ENCODE results near the gene WNK2. TPM values are rescaled to one million over a fixed set of nuclear protein-coding genes. Genes with fewer than 3 reads are reported as not detected.
"Not testable (repeated sequence)": the region's sequence is repeated elsewhere in the genome, so short reads cannot be mapped to it uniquely, and the experiment has no call there.

The WNK2 gene
- total RNA-seq, 2 donors from 2014 or later: 2.6 to 3.8 TPM

GRCh38 chr9:93318480-93318879 lies 134.5 kb downstream of the WNK2 start:
- Mint-ChIP-seq H3K36me3 (no peaks in the 10 kb centered on the region), H3K9me3 (no peaks in the 10 kb centered on the region), H3K27ac (no peak overlapping the region)
- ATAC-seq: no peak
- DNase-seq (ENCODE audit: low spot score in 2 of 2): no peak

GRCh38 chr9:93319301-93319991 lies 135.5 kb downstream of the WNK2 start:
- no peak overlapping the region for H3K27ac Mint-ChIP-seq
- H3K9me3 Mint-ChIP-seq: no peaks in the 10 kb centered on the region
- DNase-seq (ENCODE audit: low spot score in 2 of 2): no peak
- ATAC-seq: no peak
- H3K36me3 Mint-ChIP-seq: no peaks in the 10 kb centered on the region

- Mint-ChIP-seq H3K9me3 (no peaks in the 10 kb centered on the region), H3K27ac (no peak overlapping the region), H3K36me3 (no peaks in the 10 kb centered on the region)
- ATAC-seq (no peak), DNase-seq (ENCODE audit: low spot score in 2 of 2) (no peak)
Observed at GRCh38 chr9:93319992-93320500, 136.1 kb downstream of the WNK2 start.

GRCh38 chr9:93320591-93321219 lies 136.8 kb downstream of the WNK2 start:
- no peak for ATAC-seq
- DNase-seq (ENCODE audit: low spot score in 2 of 2): no peak
- Mint-ChIP-seq H3K27ac (no peak overlapping the region), H3K36me3 (no peaks in the 10 kb centered on the region), H3K9me3 (no peaks in the 10 kb centered on the region)

GRCh38 chr9:93321220-93321610 lies 137.3 kb downstream of the WNK2 start:
- ATAC-seq (no peak), DNase-seq (ENCODE audit: low spot score in 2 of 2) (no peak)
- H3K36me3 Mint-ChIP-seq: no peaks in the 10 kb centered on the region
- H3K9me3 Mint-ChIP-seq: no peaks in the 10 kb centered on the region
- H3K27ac Mint-ChIP-seq: no peak overlapping the region

GRCh38 chr9:93323446-93323954 lies 139.6 kb downstream of the WNK2 start:
- H3K9me3 Mint-ChIP-seq; ATAC-seq; H3K36me3 Mint-ChIP-seq; H3K27ac Mint-ChIP-seq; DNase-seq (ENCODE audit: low spot score in 2 of 2): not testable (repeated sequence)

- Mint-ChIP-seq H3K27ac (no peak overlapping the region), H3K36me3 (no peaks in the 10 kb centered on the region), H3K9me3 (no peaks in the 10 kb centered on the region)
- ATAC-seq (no peak), DNase-seq (ENCODE audit: low spot score in 2 of 2) (no peak)
Observed at GRCh38 chr9:93324191-93324834, 140.4 kb downstream of the WNK2 start.

GRCh38 chr9:93325307-93326035 lies 141.5 kb downstream of the WNK2 start:
- no peak for DNase-seq (ENCODE audit: low spot score in 2 of 2)
- no peaks in the 10 kb centered on the region for H3K9me3 Mint-ChIP-seq
- no peak for ATAC-seq
- H3K36me3 Mint-ChIP-seq: no peaks in the 10 kb centered on the region
- no peak overlapping the region for H3K27ac Mint-ChIP-seq

- Mint-ChIP-seq H3K27ac (no peak overlapping the region), H3K36me3 (no peaks in the 10 kb centered on the region), H3K9me3 (no peaks in the 10 kb centered on the region)
- ATAC-seq (no peak), DNase-seq (ENCODE audit: low spot score in 2 of 2) (no peak)
Observed at GRCh38 chr9:93326056-93326455, 142.1 kb downstream of the WNK2 start.

GRCh38 chr9:93326654-93327053 lies 142.7 kb downstream of the WNK2 start:
- DNase-seq (ENCODE audit: low spot score in 2 of 2): no peak
- Mint-ChIP-seq H3K36me3 (no peaks in the 10 kb centered on the region), H3K27ac (no peak overlapping the region), H3K9me3 (no peaks in the 10 kb centered on the region)
- ATAC-seq: no peak

- ATAC-seq (no peak), DNase-seq (ENCODE audit: low spot score in 2 of 2) (no peak)
- no peak overlapping the region for H3K27ac Mint-ChIP-seq
- H3K9me3 Mint-ChIP-seq: no peaks in the 10 kb centered on the region
- no peaks in the 10 kb centered on the region for H3K36me3 Mint-ChIP-seq
Observed at GRCh38 chr9:93329629-93330280, 145.8 kb downstream of the WNK2 start.

- Mint-ChIP-seq H3K9me3 (peaks cover under 1 to 7% of the 10 kb centered on the region in 2 donors), H3K27ac (no peak overlapping the region), H3K36me3 (peaks cover 2% of the 10 kb centered on the region in 2 donors)
- ATAC-seq (no peak), DNase-seq (ENCODE audit: low spot score in 2 of 2) (no peak)
Observed at GRCh38 chr9:93332317-93332716, 148.4 kb downstream of the WNK2 start.

GRCh38 chr9:93336720-93337119 lies 152.8 kb downstream of the WNK2 start:
- no peak overlapping the region for H3K27ac Mint-ChIP-seq
- ATAC-seq: no peak
- DNase-seq (ENCODE audit: low spot score in 2 of 2): no peak

GRCh38 chr9:93338196-93338595 lies 154.3 kb downstream of the WNK2 start:
- H3K36me3 Mint-ChIP-seq: peaks cover 18 to 23% of the 10 kb centered on the region in 2 donors
- H3K27ac Mint-ChIP-seq, ATAC-seq: not testable (repeated sequence)

More at GRCh38 chr9:93336720-93337119, 152.8 kb downstream of the WNK2 start:
- peaks cover 18 to 23% of the 10 kb centered on the region in 2 donors for H3K36me3 Mint-ChIP-seq
- H3K9me3 Mint-ChIP-seq: peaks cover 11 to 24% of the 10 kb centered on the region in 2 donors

GRCh38 chr9:93340091-93340490 lies 156.2 kb downstream of the WNK2 start:
- H3K36me3 Mint-ChIP-seq: peaks cover 18 to 23% of the 10 kb centered on the region in 2 donors
- peaks cover 11 to 24% of the 10 kb centered on the region in 2 donors for H3K9me3 Mint-ChIP-seq
- no peak overlapping the region for H3K27ac Mint-ChIP-seq
- DNase-seq (ENCODE audit: low spot score in 2 of 2) (no peak), ATAC-seq (no peak)

More at GRCh38 chr9:93338196-93338595, 154.3 kb downstream of the WNK2 start:
- H3K9me3 Mint-ChIP-seq: peaks cover 11 to 24% of the 10 kb centered on the region in 2 donors
- not testable (repeated sequence) for DNase-seq (ENCODE audit: low spot score in 2 of 2)

GRCh38 chr9:93341820-93342219 lies 157.9 kb downstream of the WNK2 start:
- not testable (repeated sequence) for ATAC-seq

More at GRCh38 chr9:93341820-93342219, 157.9 kb downstream of the WNK2 start:
- not testable (repeated sequence) for DNase-seq (ENCODE audit: low spot score in 2 of 2); H3K27ac Mint-ChIP-seq
- Mint-ChIP-seq H3K36me3 (peaks cover 18 to 23% of the 10 kb centered on the region in 2 donors), H3K9me3 (peaks cover 11 to 21% of the 10 kb centered on the region in 2 donors)
